MCF 10A (cell line): ENCODE measurements around the gene ARMC8. TPM values are rescaled to one million over a fixed set of nuclear protein-coding genes. Genes with fewer than 3 reads are reported as not detected.

ENCODE experiments used
- BruUV-seq: library from RNA; stranded (reverse); fragments of 400-500 nt; replicated peaks from 2 replicates; lab custom pipeline; 2021; lab: Mats Ljungman, UMichigan
- CTCF ChIA-PET: fragments of 300-600 bp; sonication (Branson Sonifier 250); formaldehyde crosslinking; extraction: SDS; loops from one replicate; lab custom pipeline; 2021; ENCODE audit warnings: antibody characterized with exemption, inconsistent platforms; lab: Yijun Ruan, JAX
- POLR2A ChIA-PET: fragments of 300-600, 350-650 bp; sonication (Branson Sonifier 250); formaldehyde crosslinking; extraction: SDS; loops from one replicate; lab custom pipeline; 2020; ENCODE audit warnings: antibody characterized with exemption, inconsistent platforms; lab: Yijun Ruan, JAX
- DNase-seq: peaks from one replicate; pipeline ENCODE4 v3.0.0-alpha.2; 2018; ENCODE audit not compliant: unreplicated experiment
- H3K27ac Mint-ChIP-seq: one replicate; pipeline ENCODE4 v1.8.0; 2022; ENCODE audit warnings: mild to moderate bottlenecking, low read depth, mixed read lengths; ENCODE audit not compliant: unreplicated experiment
- H3K27me3 Mint-ChIP-seq: one replicate; pipeline ENCODE4 v1.8.0; 2022; ENCODE audit warnings: mixed read lengths; ENCODE audit not compliant: insufficient read depth, unreplicated experiment
- H3K36me3 Mint-ChIP-seq: one replicate; pipeline ENCODE4 v1.8.0; 2022; ENCODE audit warnings: mild to moderate bottlenecking, moderate library complexity, mixed read lengths; ENCODE audit not compliant: insufficient read depth, unreplicated experiment
- H3K4me1 Mint-ChIP-seq: one replicate; pipeline ENCODE4 v1.8.0; 2022; ENCODE audit warnings: mixed read lengths; ENCODE audit not compliant: insufficient read depth, unreplicated experiment
- H3K4me3 Mint-ChIP-seq: one replicate; pipeline ENCODE4 v1.8.0; 2022; ENCODE audit warnings: mild to moderate bottlenecking, moderate library complexity, mixed read lengths; ENCODE audit not compliant: unreplicated experiment
- H3K9me3 Mint-ChIP-seq: one replicate; pipeline ENCODE4 v1.8.0; 2022; ENCODE audit warnings: mixed read lengths; ENCODE audit not compliant: unreplicated experiment
- intact Hi-C: fragments of 100-400 bp; cut with micrococcal nuclease; formaldehyde crosslinking; loops from 2 replicates; pipeline ENCODE4 v1.14.1; 2022
- total RNA-seq: library from RNA; stranded (reverse); gene quantifications from 2 replicates; pipeline ENCODE4 v1.2.3, GENCODE V29; 2022
- TF ChIP-seq, protein P1 (sequence below): fragments of 200-600 bp; IDR thresholded peaks from one replicate; pipeline ENCODE4 v1.8.0; 2022; ENCODE audit warnings: antibody characterized with exemption, mild to moderate bottlenecking; ENCODE audit not compliant: unreplicated experiment

Gene ARMC8
- total RNA-seq, 1 experiment from 2014 or later: 29.8 TPM

DNA sequence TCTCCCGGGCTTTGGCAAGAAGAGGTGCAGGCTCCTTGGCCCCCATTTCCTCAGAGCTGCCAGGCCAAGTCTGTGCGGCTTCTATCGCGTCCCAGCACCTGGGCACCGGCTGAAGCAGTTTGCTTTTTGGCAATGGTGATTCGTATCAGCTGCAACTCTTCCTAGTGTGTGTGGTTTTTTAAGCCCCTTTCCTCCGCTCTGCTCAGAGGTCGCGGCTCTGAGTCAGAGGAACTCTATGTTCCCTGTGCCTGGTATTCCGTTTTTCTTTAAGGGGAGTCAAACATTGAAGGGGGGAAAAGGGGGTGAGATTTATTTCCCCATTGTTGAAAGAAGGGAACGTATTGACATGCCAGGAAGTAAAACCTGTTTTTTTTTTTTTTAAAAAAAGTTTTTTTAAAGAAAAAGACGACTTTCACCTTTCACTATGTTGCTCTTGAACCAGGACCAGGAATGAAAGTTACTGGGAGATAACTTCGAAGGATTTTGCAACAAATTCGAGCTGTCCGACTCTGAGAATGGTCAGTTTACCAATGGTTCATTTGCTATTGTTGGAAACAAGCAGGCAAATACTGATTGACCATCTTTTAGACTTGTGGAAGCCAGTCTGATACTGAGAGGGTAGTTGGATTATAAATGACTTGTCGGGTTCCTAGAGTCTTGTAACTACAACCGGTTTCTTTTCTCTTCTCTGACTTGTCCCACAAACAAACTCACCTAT is 1.1 kb downstream of the ARMC8 start:
- Mint-ChIP-seq H3K27ac (peak overlapping the region; percentile 95), H3K36me3 (peaks cover 14% of the 10 kb centered on the region), H3K27me3 (no peaks in the 10 kb centered on the region), H3K4me1 (peaks cover 34% of the 10 kb centered on the region), H3K9me3 (no peaks in the 10 kb centered on the region), H3K4me3 (peak overlapping the region; percentile 90)
- ChIA-PET POLR2A (interaction anchor here (0.8 to 4.3 kb wide), 7 partner anchors 12 to 141 kb away, joined by 3 to 81 read pairs (median 6); partner anchors contain the start of gene DBR1), CTCF (interaction anchor here (0.6 to 1.1 kb wide), 7 partner anchors 20 to 1208 kb away, joined by 3 to 4 read pairs (median 3); no protein-coding TSS in a partner anchor)
- TF ChIP-seq, protein P1, sequence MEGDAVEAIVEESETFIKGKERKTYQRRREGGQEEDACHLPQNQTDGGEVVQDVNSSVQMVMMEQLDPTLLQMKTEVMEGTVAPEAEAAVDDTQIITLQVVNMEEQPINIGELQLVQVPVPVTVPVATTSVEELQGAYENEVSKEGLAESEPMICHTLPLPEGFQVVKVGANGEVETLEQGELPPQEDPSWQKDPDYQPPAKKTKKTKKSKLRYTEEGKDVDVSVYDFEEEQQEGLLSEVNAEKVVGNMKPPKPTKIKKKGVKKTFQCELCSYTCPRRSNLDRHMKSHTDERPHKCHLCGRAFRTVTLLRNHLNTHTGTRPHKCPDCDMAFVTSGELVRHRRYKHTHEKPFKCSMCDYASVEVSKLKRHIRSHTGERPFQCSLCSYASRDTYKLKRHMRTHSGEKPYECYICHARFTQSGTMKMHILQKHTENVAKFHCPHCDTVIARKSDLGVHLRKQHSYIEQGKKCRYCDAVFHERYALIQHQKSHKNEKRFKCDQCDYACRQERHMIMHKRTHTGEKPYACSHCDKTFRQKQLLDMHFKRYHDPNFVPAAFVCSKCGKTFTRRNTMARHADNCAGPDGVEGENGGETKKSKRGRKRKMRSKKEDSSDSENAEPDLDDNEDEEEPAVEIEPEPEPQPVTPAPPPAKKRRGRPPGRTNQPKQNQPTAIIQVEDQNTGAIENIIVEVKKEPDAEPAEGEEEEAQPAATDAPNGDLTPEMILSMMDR: no peak
- peak; percentile 48 for DNase-seq
- intact Hi-C loops: loop anchor here (10.0 kb wide), 1 partner anchor 407 kb away; the partner anchor contains the start of gene CEP70
- BruUV-seq: TSS peak; percentile 33

DNA sequence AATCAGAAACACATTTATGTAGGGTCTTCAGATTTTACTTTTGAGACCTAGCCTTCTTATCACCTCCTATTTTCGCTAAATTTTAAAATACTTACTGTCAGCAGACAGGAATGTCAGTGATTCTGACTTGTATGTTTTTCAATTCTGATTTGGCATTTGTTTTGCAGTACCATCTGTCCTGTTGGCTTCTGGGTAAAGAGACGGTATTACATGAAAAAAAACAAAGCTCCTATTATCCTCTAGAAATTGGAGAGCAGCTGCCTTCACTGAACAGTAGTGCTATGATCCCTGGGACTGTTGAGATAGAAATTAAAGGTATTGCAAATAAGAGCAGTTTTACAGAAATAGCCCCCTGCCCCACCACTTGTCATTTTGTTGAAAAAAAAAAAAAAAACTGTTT is 8.4 kb downstream of the ARMC8 start:
- TF ChIP-seq, protein P1: no peak
- peaks cover 33% of the 10 kb centered on the region for H3K36me3 Mint-ChIP-seq
- no TSS peak for BruUV-seq
- H3K27ac Mint-ChIP-seq: no peak overlapping the region
- no peaks in the 10 kb centered on the region for H3K27me3 Mint-ChIP-seq
- H3K4me3 Mint-ChIP-seq: no peak overlapping the region
- H3K4me1 Mint-ChIP-seq: peaks cover 23% of the 10 kb centered on the region
- intact Hi-C loops: no loop called here
- H3K9me3 Mint-ChIP-seq: no peaks in the 10 kb centered on the region
- CTCF ChIA-PET: interaction anchor here (0.6 kb wide), 1 partner anchor 1085 kb away, joined by 3 read pairs; no protein-coding TSS in a partner anchor
- DNase-seq: no peak
- POLR2A ChIA-PET: interaction anchor here (2.1 kb wide), 1 partner anchor 9 kb away, joined by 9 read pairs; the partner anchor contains the start of gene ARMC8

DNA sequence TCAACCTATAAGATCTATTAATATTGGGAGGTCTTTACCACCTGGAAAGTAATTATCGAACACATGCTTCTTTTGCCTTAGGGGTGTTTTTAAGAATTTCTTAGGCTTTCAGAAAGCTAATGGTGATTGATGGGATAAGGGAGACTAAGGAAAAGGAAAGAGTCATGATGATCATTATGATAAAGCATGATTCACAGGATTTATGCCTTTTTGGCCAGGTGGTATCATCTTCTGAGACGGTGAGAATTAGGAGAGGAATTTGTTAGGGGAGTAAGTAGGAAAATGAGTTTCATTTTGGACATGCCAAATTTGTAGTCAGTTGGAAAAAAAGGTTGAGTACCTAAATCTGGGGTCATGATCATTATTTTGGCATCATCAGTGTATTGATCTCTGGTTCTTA is 8.9 kb downstream of the ARMC8 start:
- ChIA-PET CTCF (interaction anchor here (0.6 to 1.1 kb wide), 2 partner anchors 16 to 1085 kb away, joined by 3 to 6 read pairs; no protein-coding TSS in a partner anchor), POLR2A (interaction anchor here (2.1 kb wide), 1 partner anchor 9 kb away, joined by 9 read pairs; the partner anchor contains the start of gene ARMC8)
- TF ChIP-seq, protein P1: no peak
- no TSS peak for BruUV-seq
- DNase-seq: no peak
- Mint-ChIP-seq H3K9me3 (no peaks in the 10 kb centered on the region), H3K27me3 (no peaks in the 10 kb centered on the region), H3K36me3 (peaks cover 33% of the 10 kb centered on the region), H3K27ac (no peak overlapping the region), H3K4me1 (peaks cover 17% of the 10 kb centered on the region), H3K4me3 (no peak overlapping the region)
- intact Hi-C loops: no loop called here

DNA sequence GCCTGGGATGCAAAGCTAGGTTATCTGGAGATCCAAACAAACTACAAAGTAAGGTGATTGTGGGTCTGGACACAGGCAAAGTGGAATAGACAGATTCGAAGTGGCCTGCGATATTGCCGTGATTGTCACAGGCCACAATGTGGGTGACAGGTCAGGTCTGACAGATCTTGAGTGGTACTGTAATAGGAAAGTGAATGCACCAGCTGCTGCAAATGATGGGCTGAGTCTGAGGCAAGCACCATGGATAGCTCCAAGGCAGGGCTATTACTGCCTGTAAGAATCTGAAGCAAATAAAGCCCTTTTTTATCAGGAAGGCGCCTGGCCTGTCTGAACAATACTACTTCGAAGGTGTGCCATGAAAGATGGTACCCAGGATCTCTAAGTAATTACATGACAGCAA is 10.0 kb downstream of the ARMC8 start:
- no peak for DNase-seq
- no peaks in the 10 kb centered on the region for H3K9me3 Mint-ChIP-seq
- H3K27ac Mint-ChIP-seq: no peak overlapping the region
- ChIA-PET CTCF (interaction anchor here (0.8 kb wide), 1 partner anchor 16 kb away, joined by 3 read pairs; no protein-coding TSS in a partner anchor), POLR2A (interaction anchor here (0.9 to 2.1 kb wide), 2 partner anchors 10 to 16 kb away, joined by 3 to 9 read pairs; partner anchors contain the start of gene ARMC8)
- TF ChIP-seq, protein P1: no peak
- H3K27me3 Mint-ChIP-seq: no peaks in the 10 kb centered on the region
- H3K36me3 Mint-ChIP-seq: peaks cover 25% of the 10 kb centered on the region
- no TSS peak for BruUV-seq
- H3K4me1 Mint-ChIP-seq: peaks cover 11% of the 10 kb centered on the region
- intact Hi-C loops: no loop called here
- H3K4me3 Mint-ChIP-seq: no peak overlapping the region
